KBM-7 (cell line): ENCODE data around the gene DNAJA3.

Experiments
- DNase-seq: peaks from one replicate; pipeline ENCODE4 v3.0.0-alpha.2; 2015
- in situ Hi-C: fragments of 300-500 bp; cut with MboI; formaldehyde crosslinking; loops from 2 replicates; pipeline ENCODE4 v1.14.3; 2020; ENCODE audit warnings: low sequenced_read_pairs, low pct_unique_long_range_greater_than_20kb, mixed read lengths

Gene DNAJA3

GRCh38 chr16:4426021-4426684 is 485 bp downstream of the DNAJA3 start:
- in situ Hi-C loops, result no loop called here
- no peak for DNase-seq

- in situ Hi-C loops, result no loop called here
Measured at GRCh38 chr16:4426722-4427372, 1.2 kb downstream of the DNAJA3 start.

GRCh38 chr16:4428500-4428899 is 2.8 kb downstream of the DNAJA3 start:
- in situ Hi-C loops, result no loop called here
- no peak for DNase-seq

More at GRCh38 chr16:4426722-4427372, 1.2 kb downstream of the DNAJA3 start:
- no peak for DNase-seq

GRCh38 chr16:4431023-4431422 is 5.4 kb downstream of the DNAJA3 start:
- in situ Hi-C loops, result no loop called here

GRCh38 chr16:4433228-4433627 is 7.6 kb downstream of the DNAJA3 start:
- DNase-seq, result no peak
- in situ Hi-C loops, result no loop called here

More at GRCh38 chr16:4431023-4431422, 5.4 kb downstream of the DNAJA3 start:
- no peak for DNase-seq

- no peak for DNase-seq
- in situ Hi-C loops, result no loop called here
Measured at GRCh38 chr16:4433914-4434787, 8.5 kb downstream of the DNAJA3 start.

GRCh38 chr16:4435337-4436067 is 9.8 kb downstream of the DNAJA3 start:
- in situ Hi-C loops, result no loop called here
- no peak for DNase-seq

- in situ Hi-C loops, result no loop called here
- no peak for DNase-seq
Measured at GRCh38 chr16:4437366-4437765, 11.7 kb downstream of the DNAJA3 start.

- no peak for DNase-seq
- in situ Hi-C loops, result no loop called here
Measured at GRCh38 chr16:4442371-4442770, 16.7 kb downstream of the DNAJA3 start.

- DNase-seq, result no peak
- in situ Hi-C loops, result no loop called here
Measured at GRCh38 chr16:4443271-4443670, 17.6 kb downstream of the DNAJA3 start.

- in situ Hi-C loops, result no loop called here
- DNase-seq, result no peak
Measured at GRCh38 chr16:4443986-4444385, 18.3 kb downstream of the DNAJA3 start.

- in situ Hi-C loops, result no loop called here
- DNase-seq, result no peak
Measured at GRCh38 chr16:4450430-4450829, 24.8 kb downstream of the DNAJA3 start.

GRCh38 chr16:4450931-4451519 is 25.4 kb downstream of the DNAJA3 start:
- in situ Hi-C loops, result no loop called here
- no peak for DNase-seq

GRCh38 chr16:4452674-4453073 is 27.0 kb downstream of the DNAJA3 start:
- in situ Hi-C loops, result no loop called here
- no peak for DNase-seq

- DNase-seq, result no peak
- in situ Hi-C loops, result no loop called here
Measured at GRCh38 chr16:4454623-4455022, 29.0 kb downstream of the DNAJA3 start.

GRCh38 chr16:4455081-4455480 is 29.4 kb downstream of the DNAJA3 start:
- in situ Hi-C loops, result no loop called here
- DNase-seq, result no peak

GRCh38 chr16:4455951-4456350 is 30.3 kb downstream of the DNAJA3 start:
- DNase-seq, result no peak
- in situ Hi-C loops, result no loop called here

- in situ Hi-C loops, result no loop called here
Measured at GRCh38 chr16:4460936-4461249, 35.2 kb downstream of the DNAJA3 start.

More at GRCh38 chr16:4460936-4461249, 35.2 kb downstream of the DNAJA3 start:
- DNase-seq, result no peak
